WTC11 (cell line): ENCODE results near the gene KLHL29. TPM values are rescaled to one million over a fixed set of nuclear protein-coding genes. Genes with fewer than 3 reads are reported as not detected.

ENCODE experiments used
- ATAC-seq: fragments of 200-7000 bp; cut with Tn5 transposase; 2 replicates; pipeline ENCODE4 v1.10.0; 2021; ENCODE audit warnings: mild to moderate bottlenecking, moderate library complexity
- CTCF ChIA-PET: fragments of 300-600 bp; sonication (Branson Sonifier 250); formaldehyde crosslinking; loops from one replicate; lab custom pipeline; 2021; ENCODE audit warnings: antibody characterized with exemption; lab: Charles Lee
- POLR2A ChIA-PET: fragments of 350-600 bp; sonication (Branson Sonifier 250); formaldehyde crosslinking; loops from one replicate; lab custom pipeline; 2021; ENCODE audit warnings: antibody characterized with exemption; lab: Charles Lee
- DNase-seq: peaks from one replicate; pipeline ENCODE4 v3.0.0; 2021; ENCODE audit warnings: low spot score
- H3K27ac Mint-ChIP-seq: 2 replicates; pipeline ENCODE4 v1.8.0; 2021; ENCODE audit warnings: mixed read lengths
- H3K27me3 Mint-ChIP-seq: 2 replicates; pipeline ENCODE4 v1.8.0; 2021; ENCODE audit warnings: low read depth, mild to moderate bottlenecking, moderate library complexity, mixed read lengths
- H3K36me3 Mint-ChIP-seq: 2 replicates; pipeline ENCODE4 v1.8.0; 2021; ENCODE audit warnings: mixed read lengths
- H3K4me1 Mint-ChIP-seq: 2 replicates; pipeline ENCODE4 v1.8.0; 2022; ENCODE audit warnings: mixed read lengths
- H3K4me3 Mint-ChIP-seq: 2 replicates; pipeline ENCODE4 v1.8.0; 2021; ENCODE audit warnings: mild to moderate bottlenecking, moderate library complexity, mixed read lengths
- H3K9me3 Mint-ChIP-seq: 2 replicates; pipeline ENCODE4 v1.8.0; 2021; ENCODE audit warnings: mixed read lengths
- AR ChIP-seq: fragments of 250-450 bp; sonication (Bioruptor Pico); IDR thresholded peaks from 2 replicates; pipeline ENCODE4 v1.9.0; 2021; ENCODE audit warnings: mild to moderate bottlenecking
- ATF2 ChIP-seq: sonication (generic); formaldehyde crosslinking; IDR thresholded peaks from 2 replicates; pipeline ENCODE4 v1.8.1; 2022; ENCODE audit warnings: low read depth, missing genetic modification reagents, borderline replicate concordance
- CREB1 ChIP-seq: sonication (generic); formaldehyde crosslinking; IDR thresholded peaks from 2 replicates; pipeline ENCODE4 v1.8.0; 2023; ENCODE audit warnings: mild to moderate bottlenecking, missing genetic modification reagents
- CREM ChIP-seq: sonication (generic); formaldehyde crosslinking; IDR thresholded peaks from 2 replicates; pipeline ENCODE4 v1.8.1; 2022; ENCODE audit warnings: mild to moderate bottlenecking, missing genetic modification reagents, moderate library complexity
- E2F5 ChIP-seq: sonication (generic); formaldehyde crosslinking; IDR thresholded peaks from 2 replicates; pipeline ENCODE4 v1.8.1; 2022; ENCODE audit warnings: mild to moderate bottlenecking, moderate library complexity, missing genetic modification reagents
- ELF4 ChIP-seq: sonication (generic); formaldehyde crosslinking; IDR thresholded peaks from 2 replicates; pipeline ENCODE4 v1.8.1; 2022; ENCODE audit warnings: low read depth, mild to moderate bottlenecking, moderate library complexity, missing genetic modification reagents
- EMX1 ChIP-seq: fragments of 250-450 bp; sonication (Bioruptor Pico); IDR thresholded peaks from 2 replicates; pipeline ENCODE4 v1.8.0; 2021; ENCODE audit warnings: mild to moderate bottlenecking
- FOXP1 ChIP-seq: sonication (generic); formaldehyde crosslinking; IDR thresholded peaks from 2 replicates; pipeline ENCODE4 v1.8.0; 2022; ENCODE audit warnings: missing genetic modification reagents, mild to moderate bottlenecking, moderate library complexity, borderline replicate concordance
- IRF1 ChIP-seq: sonication (generic); formaldehyde crosslinking; IDR thresholded peaks from 2 replicates; pipeline ENCODE4 v1.8.0; 2023; ENCODE audit warnings: missing genetic modification reagents
- IRF2 ChIP-seq: sonication (generic); formaldehyde crosslinking; IDR thresholded peaks from 2 replicates; pipeline ENCODE4 v1.8.0; 2022; ENCODE audit warnings: low read depth, missing genetic modification reagents, borderline replicate concordance
- JUN ChIP-seq: sonication (generic); formaldehyde crosslinking; IDR thresholded peaks from 2 replicates; pipeline ENCODE4 v1.8.0; 2023; ENCODE audit warnings: mild to moderate bottlenecking, missing genetic modification reagents
- MYBL2 ChIP-seq: sonication (generic); formaldehyde crosslinking; IDR thresholded peaks from 2 replicates; pipeline ENCODE4 v1.8.1; 2023; ENCODE audit warnings: mild to moderate bottlenecking, moderate library complexity, missing genetic modification reagents
- NR1H2 ChIP-seq: sonication (generic); formaldehyde crosslinking; IDR thresholded peaks from 2 replicates; pipeline ENCODE4 v1.9.0; 2021; ENCODE audit warnings: mild to moderate bottlenecking, moderate library complexity, missing genetic modification reagents
- NR2C2 ChIP-seq: sonication (generic); formaldehyde crosslinking; IDR thresholded peaks from 2 replicates; pipeline ENCODE4 v1.8.0; 2022; ENCODE audit warnings: mild to moderate bottlenecking, missing genetic modification reagents
- TEAD1 ChIP-seq: sonication (generic); formaldehyde crosslinking; IDR thresholded peaks from 2 replicates; pipeline ENCODE4 v1.8.0; 2022; ENCODE audit warnings: mild to moderate bottlenecking, missing genetic modification reagents
- TEAD4 ChIP-seq: sonication (generic); formaldehyde crosslinking; IDR thresholded peaks from 2 replicates; pipeline ENCODE4 v1.8.0; 2022; ENCODE audit warnings: mild to moderate bottlenecking, missing genetic modification reagents
- ZNF317 ChIP-seq: sonication (generic); formaldehyde crosslinking; IDR thresholded peaks from 2 replicates; pipeline ENCODE4 v1.8.1; 2023; ENCODE audit warnings: low read depth, mild to moderate bottlenecking, moderate library complexity, missing genetic modification reagents, borderline replicate concordance
- ZNF396 ChIP-seq: fragments of 250-450 bp; sonication (Bioruptor Pico); IDR thresholded peaks from 2 replicates; pipeline ENCODE4 v1.8.0; 2021; ENCODE audit warnings: mild to moderate bottlenecking, moderate library complexity, borderline replicate concordance
- total RNA-seq: library from RNA; stranded (reverse); gene quantifications from 3 replicates; pipeline ENCODE4 v1.2.3, GENCODE V29; 2021
- TF ChIP-seq, protein P1 (sequence below): sonication (generic); formaldehyde crosslinking; IDR thresholded peaks from 2 replicates; pipeline ENCODE4 v1.8.1; 2023; ENCODE audit warnings: mild to moderate bottlenecking, missing genetic modification reagents, moderate library complexity
- TF ChIP-seq, protein P2 (sequence below): fragments of 250-450 bp; sonication (Bioruptor Pico); IDR thresholded peaks from 2 replicates; pipeline ENCODE4 v1.9.0; 2021; ENCODE audit warnings: moderate library complexity, mild to moderate bottlenecking, inconsistent platforms, borderline replicate concordance
- TF ChIP-seq, protein P3 (sequence below): fragments of 200-600 bp; IDR thresholded peaks from 2 replicates; pipeline ENCODE4 v1.8.0; 2022; ENCODE audit warnings: antibody characterized with exemption
- TF ChIP-seq, protein P4 (sequence below): fragments of 250-450 bp; sonication (Bioruptor Pico); IDR thresholded peaks from 2 replicates; pipeline ENCODE4 v1.8.0; 2021; ENCODE audit warnings: mild to moderate bottlenecking

Gene KLHL29
- total RNA-seq, 1 experiment from 2014 or later: 7.1 TPM

DNA sequence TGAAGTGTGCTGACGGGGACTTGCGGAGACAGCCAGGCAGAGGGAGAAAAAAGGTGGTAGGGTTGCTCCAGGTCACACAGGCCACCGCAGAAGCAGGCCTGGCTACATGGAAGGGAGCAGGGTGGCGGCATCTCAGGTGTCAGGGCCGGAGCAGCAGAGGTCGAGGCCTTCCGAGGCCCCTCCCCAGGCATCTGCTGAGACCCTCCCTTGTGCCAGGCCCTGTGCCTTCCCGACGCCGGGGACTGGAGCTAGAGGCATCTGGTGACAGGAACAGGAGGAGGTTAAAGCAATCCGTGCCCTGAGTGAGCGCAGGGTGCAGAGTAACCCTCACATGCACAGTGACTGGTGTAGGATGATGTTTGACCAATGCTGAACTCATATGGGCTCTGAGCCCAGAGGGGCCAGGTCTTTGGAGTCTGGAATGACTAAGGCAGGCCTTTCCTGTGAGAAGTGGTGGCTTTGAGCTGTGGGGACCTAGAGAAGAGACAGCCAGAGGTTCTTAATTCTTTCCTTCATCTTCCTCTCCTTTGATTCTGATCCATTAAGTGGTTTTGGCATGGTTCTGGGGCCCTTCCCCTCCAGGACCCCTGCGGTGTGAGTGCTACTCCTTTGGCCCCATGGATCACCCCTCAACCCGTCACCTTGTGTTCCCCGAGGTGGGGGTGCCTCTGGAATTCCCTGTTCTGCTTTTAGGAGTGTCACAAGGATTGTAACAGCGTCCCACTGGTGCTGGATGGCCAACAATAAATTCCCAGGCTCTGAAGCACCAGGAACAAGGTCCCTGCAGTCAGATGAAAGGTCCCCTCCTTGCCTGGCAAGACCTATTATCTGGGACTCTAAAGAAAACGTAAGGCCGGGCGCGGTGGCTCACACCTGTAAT lies 72.1 kb downstream of the KLHL29 start:
- ATAC-seq: no peak
- H3K4me1 Mint-ChIP-seq: peaks cover 8% of the 10 kb centered on the region; the same call in 1 of the 2 replicates
- H3K36me3 Mint-ChIP-seq: no peaks in the 10 kb centered on the region
- no peaks in the 10 kb centered on the region for H3K27me3 Mint-ChIP-seq
- no peak overlapping the region for H3K27ac Mint-ChIP-seq
- TF ChIP-seq IRF2 (no peak), NR1H2 (CRISPR knock-in tag) (no peak), MYBL2 (CRISPR knock-in tag) (no peak), ZNF396 (CRISPR knock-in tag) (no peak), TEAD4 (no peak), FOXP1 (CRISPR knock-in tag) (no peak), ZNF317 (no peak), IRF1 (CRISPR knock-in tag) (no peak), E2F5 (no peak), AR (CRISPR knock-in tag) (no peak)
- TF ChIP-seq, protein P1, sequence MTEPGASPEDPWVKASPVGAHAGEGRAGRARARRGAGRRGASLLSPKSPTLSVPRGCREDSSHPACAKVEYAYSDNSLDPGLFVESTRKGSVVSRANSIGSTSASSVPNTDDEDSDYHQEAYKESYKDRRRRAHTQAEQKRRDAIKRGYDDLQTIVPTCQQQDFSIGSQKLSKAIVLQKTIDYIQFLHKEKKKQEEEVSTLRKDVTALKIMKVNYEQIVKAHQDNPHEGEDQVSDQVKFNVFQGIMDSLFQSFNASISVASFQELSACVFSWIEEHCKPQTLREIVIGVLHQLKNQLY (CRISPR knock-in tag): no peak
- TF ChIP-seq, protein P2, sequence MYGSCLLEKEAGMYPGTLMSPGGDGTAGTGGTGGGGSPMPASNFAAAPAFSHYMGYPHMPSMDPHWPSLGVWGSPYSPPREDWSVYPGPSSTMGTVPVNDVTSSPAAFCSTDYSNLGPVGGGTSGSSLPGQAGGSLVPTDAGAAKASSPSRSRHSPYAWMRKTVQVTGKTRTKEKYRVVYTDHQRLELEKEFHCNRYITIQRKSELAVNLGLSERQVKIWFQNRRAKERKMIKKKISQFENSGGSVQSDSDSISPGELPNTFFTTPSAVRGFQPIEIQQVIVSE (CRISPR knock-in tag): no peak
- no peak for DNase-seq
- no peaks in the 10 kb centered on the region for H3K9me3 Mint-ChIP-seq
- ChIA-PET POLR2A (no interaction called here), CTCF (no interaction called here)
- no peak overlapping the region for H3K4me3 Mint-ChIP-seq

GRCh38 chr2:23457990-23458682 lies 73.2 kb downstream of the KLHL29 start:
- H3K4me1 Mint-ChIP-seq: peaks cover 7% of the 10 kb centered on the region; the same call in 1 of the 2 replicates
- no peak for ATAC-seq
- H3K9me3 Mint-ChIP-seq: no peaks in the 10 kb centered on the region
- H3K27ac Mint-ChIP-seq: no peak overlapping the region
- no peaks in the 10 kb centered on the region for H3K36me3 Mint-ChIP-seq
- CTCF ChIA-PET: no interaction called here
- POLR2A ChIA-PET: no interaction called here
- H3K27me3 Mint-ChIP-seq: no peaks in the 10 kb centered on the region
- no peak for DNase-seq
- no peak overlapping the region for H3K4me3 Mint-ChIP-seq
- TF ChIP-seq JUN (CRISPR knock-in tag) (no peak), TEAD1 (CRISPR knock-in tag) (no peak), FOXP1 (CRISPR knock-in tag) (no peak), ATF2 (CRISPR knock-in tag) (no peak), CREM (CRISPR knock-in tag) (no peak), EMX1 (CRISPR knock-in tag) (no peak), IRF1 (CRISPR knock-in tag) (no peak), ELF4 (CRISPR knock-in tag) (no peak), CREB1 (CRISPR knock-in tag) (no peak), NR2C2 (no peak)
- TF ChIP-seq, protein P3, sequence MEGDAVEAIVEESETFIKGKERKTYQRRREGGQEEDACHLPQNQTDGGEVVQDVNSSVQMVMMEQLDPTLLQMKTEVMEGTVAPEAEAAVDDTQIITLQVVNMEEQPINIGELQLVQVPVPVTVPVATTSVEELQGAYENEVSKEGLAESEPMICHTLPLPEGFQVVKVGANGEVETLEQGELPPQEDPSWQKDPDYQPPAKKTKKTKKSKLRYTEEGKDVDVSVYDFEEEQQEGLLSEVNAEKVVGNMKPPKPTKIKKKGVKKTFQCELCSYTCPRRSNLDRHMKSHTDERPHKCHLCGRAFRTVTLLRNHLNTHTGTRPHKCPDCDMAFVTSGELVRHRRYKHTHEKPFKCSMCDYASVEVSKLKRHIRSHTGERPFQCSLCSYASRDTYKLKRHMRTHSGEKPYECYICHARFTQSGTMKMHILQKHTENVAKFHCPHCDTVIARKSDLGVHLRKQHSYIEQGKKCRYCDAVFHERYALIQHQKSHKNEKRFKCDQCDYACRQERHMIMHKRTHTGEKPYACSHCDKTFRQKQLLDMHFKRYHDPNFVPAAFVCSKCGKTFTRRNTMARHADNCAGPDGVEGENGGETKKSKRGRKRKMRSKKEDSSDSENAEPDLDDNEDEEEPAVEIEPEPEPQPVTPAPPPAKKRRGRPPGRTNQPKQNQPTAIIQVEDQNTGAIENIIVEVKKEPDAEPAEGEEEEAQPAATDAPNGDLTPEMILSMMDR: no peak
- TF ChIP-seq, protein P4, sequence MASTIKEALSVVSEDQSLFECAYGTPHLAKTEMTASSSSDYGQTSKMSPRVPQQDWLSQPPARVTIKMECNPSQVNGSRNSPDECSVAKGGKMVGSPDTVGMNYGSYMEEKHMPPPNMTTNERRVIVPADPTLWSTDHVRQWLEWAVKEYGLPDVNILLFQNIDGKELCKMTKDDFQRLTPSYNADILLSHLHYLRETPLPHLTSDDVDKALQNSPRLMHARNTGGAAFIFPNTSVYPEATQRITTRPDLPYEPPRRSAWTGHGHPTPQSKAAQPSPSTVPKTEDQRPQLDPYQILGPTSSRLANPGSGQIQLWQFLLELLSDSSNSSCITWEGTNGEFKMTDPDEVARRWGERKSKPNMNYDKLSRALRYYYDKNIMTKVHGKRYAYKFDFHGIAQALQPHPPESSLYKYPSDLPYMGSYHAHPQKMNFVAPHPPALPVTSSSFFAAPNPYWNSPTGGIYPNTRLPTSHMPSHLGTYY (CRISPR knock-in tag): no peak
